Neural cell (in vitro differentiated cells): ENCODE measurements around the gene KIF23. TPM values are rescaled to one million over a fixed set of nuclear protein-coding genes. Genes with fewer than 3 reads are reported as not detected.

Source experiments
- H2AFZ ChIP-seq: fragments of 200-600, 300-800 bp; sonication (generic), shearing (Covaris generic); 2 replicates; pipeline ENCODE4 v1.6.0; 2014; ENCODE audit warnings: low read depth, mild to moderate bottlenecking, antibody characterized with exemption, low read length, moderate library complexity
- H3F3A ChIP-seq: fragments of 200-600 bp; shearing (Covaris generic); 2 replicates; pipeline ENCODE4 v1.6.1; 2016; ENCODE audit warnings: mild to moderate bottlenecking, moderate library complexity, mixed read lengths, antibody characterized with exemption, low read length; ENCODE audit not compliant: insufficient read depth, poor library complexity, severe bottlenecking
- H3K27ac ChIP-seq: fragments of 200-600, 300-800 bp; sonication (generic), shearing (Covaris generic); 2 replicates; pipeline ENCODE4 v1.5.1; 2014; ENCODE audit warnings: mild to moderate bottlenecking, low read length, moderate library complexity
- H3K27me3 ChIP-seq: fragments of 300-800, 200-600 bp; sonication (generic), shearing (Covaris generic); 2 replicates; pipeline ENCODE4 v1.6.0; 2014; ENCODE audit warnings: mild to moderate bottlenecking, low read depth, low read length, moderate library complexity; ENCODE audit not compliant: insufficient read depth
- H3K36me3 ChIP-seq: fragments of 300-800, 200-600 bp; sonication (generic), shearing (Covaris generic); 2 replicates; pipeline ENCODE4 v1.5.1; 2014; ENCODE audit warnings: mild to moderate bottlenecking, antibody characterized with exemption, low read length, moderate library complexity; ENCODE audit not compliant: insufficient read depth
- H3K4me2 ChIP-seq: fragments of 300-800, 200-600 bp; sonication (generic), shearing (Covaris generic); 2 replicates; pipeline ENCODE4 v1.6.0; 2014; ENCODE audit warnings: mild to moderate bottlenecking, low read length
- H3K4me3 ChIP-seq: fragments of 300-800, 200-600 bp; sonication (generic), shearing (Covaris generic); 2 replicates; pipeline ENCODE4 v1.5.1; 2014; ENCODE audit warnings: mild to moderate bottlenecking, low read length, moderate library complexity
- H3K79me2 ChIP-seq: fragments of 200-600 bp; shearing (Covaris generic); replicated peaks from 2 replicates; pipeline ENCODE4 v1.6.0; 2014; ENCODE audit warnings: mild to moderate bottlenecking, low read length, moderate library complexity; ENCODE audit not compliant: insufficient read depth
- H3K9ac ChIP-seq: fragments of 300-800, 200-600 bp; sonication (generic), shearing (Covaris generic); 2 replicates; pipeline ENCODE4 v1.6.1; 2016; ENCODE audit warnings: mild to moderate bottlenecking, low read length, mixed read lengths
- H3K9me2 ChIP-seq: fragments of 200-600 bp; shearing (Covaris generic); 2 replicates; pipeline ENCODE4 v1.6.1; 2016; ENCODE audit warnings: mild to moderate bottlenecking, low read length, mixed read lengths; ENCODE audit not compliant: insufficient read depth
- H3K9me3 ChIP-seq: fragments of 200-600, 300-800 bp; sonication (generic), shearing (Covaris generic); 2 replicates; pipeline ENCODE4 v1.6.1; 2016; ENCODE audit warnings: mild to moderate bottlenecking, mixed run types, low read length, moderate library complexity, mixed read lengths
- H4K20me1 ChIP-seq: fragments of 200-600 bp; shearing (Covaris generic); 2 replicates; pipeline ENCODE4 v1.6.1; 2016; ENCODE audit warnings: mild to moderate bottlenecking, mixed run types; ENCODE audit not compliant: insufficient read depth
- EP300 ChIP-seq: fragments of 450-650 bp; conservative IDR thresholded peaks from 2 replicates; pipeline ENCODE4 v1.6.1; 2014; ENCODE audit warnings: antibody characterized with exemption, mild to moderate bottlenecking, moderate library complexity; ENCODE audit not compliant: poor library complexity, severe bottlenecking
- EZH2 ChIP-seq: fragments of 200-600, 300-800 bp; shearing (Covaris generic), sonication (generic); IDR thresholded peaks from 2 replicates; pipeline ENCODE4 v1.6.1; 2014; ENCODE audit warnings: antibody characterized with exemption, low read length, borderline replicate concordance, mild to moderate bottlenecking; ENCODE audit not compliant: insufficient read depth, poor library complexity, severe bottlenecking
- MXI1 ChIP-seq: fragments of 450-650 bp; conservative IDR thresholded peaks from 2 replicates; pipeline ENCODE4 v1.6.1; 2014; ENCODE audit warnings: antibody characterized with exemption, mild to moderate bottlenecking; ENCODE audit not compliant: poor library complexity, severe bottlenecking
- POLR2AphosphoS5 ChIP-seq: IDR thresholded peaks from 2 replicates; pipeline ENCODE4 v1.6.1; 2012
- RAD21 ChIP-seq: fragments of 450-650 bp; conservative IDR thresholded peaks from 2 replicates; pipeline ENCODE4 v1.6.1; 2014; ENCODE audit warnings: antibody characterized with exemption, mild to moderate bottlenecking, moderate library complexity
- SMC3 ChIP-seq: fragments of 450-650 bp; conservative IDR thresholded peaks from 2 replicates; pipeline ENCODE4 v1.6.1; 2014; ENCODE audit warnings: antibody characterized with exemption, mild to moderate bottlenecking, moderate library complexity; ENCODE audit not compliant: poor library complexity
- TAF1 ChIP-seq: IDR thresholded peaks from 2 replicates; pipeline ENCODE4 v1.6.1; 2012; ENCODE audit warnings: low read depth
- polyA plus RNA-seq: library from polyadenylated mRNA; depleted of rRNA; stranded (reverse); fragments of >200 nt; gene quantifications from 2 replicates; pipeline ENCODE4 v1.2.3, GENCODE V29; 2014
- TF ChIP-seq, protein P1 (sequence below): fragments of 450-650 bp; IDR thresholded peaks from 2 replicates; pipeline ENCODE4 v1.5.1; 2014; ENCODE audit warnings: antibody characterized with exemption, mild to moderate bottlenecking, moderate library complexity; ENCODE audit not compliant: poor library complexity, severe bottlenecking
- TF ChIP-seq, protein P2 (sequence below): IDR thresholded peaks from 2 replicates; pipeline ENCODE4 v1.6.1; 2012; ENCODE audit warnings: borderline replicate concordance

KIF23 gene
- polyA plus RNA-seq, 1 donor from 2014 or later = 1.7 TPM

DNA sequence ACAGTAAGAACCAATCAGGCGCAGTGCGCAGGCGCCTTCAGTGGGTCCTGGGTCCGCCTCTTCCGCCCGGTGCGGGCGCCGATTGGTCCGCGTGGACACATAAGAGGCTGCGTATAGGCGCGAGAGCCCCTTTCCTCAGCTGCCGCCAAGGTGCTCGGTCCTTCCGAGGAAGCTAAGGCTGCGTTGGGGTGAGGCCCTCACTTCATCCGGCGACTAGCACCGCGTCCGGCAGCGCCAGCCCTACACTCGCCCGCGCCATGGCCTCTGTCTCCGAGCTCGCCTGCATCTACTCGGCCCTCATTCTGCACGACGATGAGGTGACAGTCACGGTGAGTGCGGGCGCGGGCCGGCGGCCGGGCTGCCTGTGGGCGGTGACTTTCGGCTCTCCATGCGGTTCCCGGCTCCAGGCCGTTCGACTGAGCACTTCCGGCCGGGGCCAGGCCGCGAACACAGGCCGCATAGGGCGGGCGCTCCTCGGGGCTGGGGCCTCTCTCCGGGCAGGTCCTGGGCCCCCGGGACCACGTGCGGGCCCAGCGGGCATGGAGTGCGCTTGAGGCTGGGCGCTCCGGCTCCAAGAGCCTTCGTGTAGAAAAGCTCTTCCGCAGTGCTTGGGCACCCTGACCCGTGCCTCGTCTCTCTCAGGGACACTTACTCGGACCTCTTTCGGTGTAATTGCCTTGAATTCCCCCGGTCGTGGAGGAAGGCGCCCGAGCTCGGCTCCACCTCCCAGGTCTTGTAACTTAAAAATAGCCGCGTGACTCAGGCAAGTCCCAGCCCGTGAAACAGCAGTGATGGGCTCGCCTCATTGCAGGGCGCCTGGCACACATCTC lies 38.8 kb downstream of the KIF23 start, which contains the start of gene RPLP1:
Gene RPLP1 (plus strand): TSS at position 127 of the 830 bp plus-strand sequence. CDS start 131 bp downstream, at position 258.
- Histone ChIP-seq H3K79me2 (peaks cover 25% of the 10 kb centered on the region), H4K20me1 (no peaks in the 10 kb centered on the region), H3K27me3 (no peaks in the 10 kb centered on the region), H2AFZ (peak within 1 kb of the TSS; percentile 79), H3K9me3 (no peaks in the 10 kb centered on the region), H3K36me3 (no peaks in the 10 kb centered on the region), H3K4me2 (peak within 1 kb of the TSS; percentile 68), H3K27ac (peak within 1 kb of the TSS; percentile 62), H3K9me2 (no peaks in the 10 kb centered on the region), H3K9ac (peak within 1 kb of the TSS; percentile 78), H3K4me3 (peak within 1 kb of the TSS; percentile 98), H3F3A (no peaks in the 10 kb centered on the region)
- TF ChIP-seq, protein P1, sequence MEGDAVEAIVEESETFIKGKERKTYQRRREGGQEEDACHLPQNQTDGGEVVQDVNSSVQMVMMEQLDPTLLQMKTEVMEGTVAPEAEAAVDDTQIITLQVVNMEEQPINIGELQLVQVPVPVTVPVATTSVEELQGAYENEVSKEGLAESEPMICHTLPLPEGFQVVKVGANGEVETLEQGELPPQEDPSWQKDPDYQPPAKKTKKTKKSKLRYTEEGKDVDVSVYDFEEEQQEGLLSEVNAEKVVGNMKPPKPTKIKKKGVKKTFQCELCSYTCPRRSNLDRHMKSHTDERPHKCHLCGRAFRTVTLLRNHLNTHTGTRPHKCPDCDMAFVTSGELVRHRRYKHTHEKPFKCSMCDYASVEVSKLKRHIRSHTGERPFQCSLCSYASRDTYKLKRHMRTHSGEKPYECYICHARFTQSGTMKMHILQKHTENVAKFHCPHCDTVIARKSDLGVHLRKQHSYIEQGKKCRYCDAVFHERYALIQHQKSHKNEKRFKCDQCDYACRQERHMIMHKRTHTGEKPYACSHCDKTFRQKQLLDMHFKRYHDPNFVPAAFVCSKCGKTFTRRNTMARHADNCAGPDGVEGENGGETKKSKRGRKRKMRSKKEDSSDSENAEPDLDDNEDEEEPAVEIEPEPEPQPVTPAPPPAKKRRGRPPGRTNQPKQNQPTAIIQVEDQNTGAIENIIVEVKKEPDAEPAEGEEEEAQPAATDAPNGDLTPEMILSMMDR = no peak
- peak; percentile 44 for TF ChIP-seq RAD21
- TF ChIP-seq SMC3 = peak; percentile 43
- peak; percentile 96 for TF ChIP-seq MXI1
- TF ChIP-seq POLR2AphosphoS5 = peak; percentile 97
- no peak for TF ChIP-seq EZH2
- no peak for TF ChIP-seq EP300
- TF ChIP-seq TAF1 = peak; percentile 100
- TF ChIP-seq, protein P2, sequence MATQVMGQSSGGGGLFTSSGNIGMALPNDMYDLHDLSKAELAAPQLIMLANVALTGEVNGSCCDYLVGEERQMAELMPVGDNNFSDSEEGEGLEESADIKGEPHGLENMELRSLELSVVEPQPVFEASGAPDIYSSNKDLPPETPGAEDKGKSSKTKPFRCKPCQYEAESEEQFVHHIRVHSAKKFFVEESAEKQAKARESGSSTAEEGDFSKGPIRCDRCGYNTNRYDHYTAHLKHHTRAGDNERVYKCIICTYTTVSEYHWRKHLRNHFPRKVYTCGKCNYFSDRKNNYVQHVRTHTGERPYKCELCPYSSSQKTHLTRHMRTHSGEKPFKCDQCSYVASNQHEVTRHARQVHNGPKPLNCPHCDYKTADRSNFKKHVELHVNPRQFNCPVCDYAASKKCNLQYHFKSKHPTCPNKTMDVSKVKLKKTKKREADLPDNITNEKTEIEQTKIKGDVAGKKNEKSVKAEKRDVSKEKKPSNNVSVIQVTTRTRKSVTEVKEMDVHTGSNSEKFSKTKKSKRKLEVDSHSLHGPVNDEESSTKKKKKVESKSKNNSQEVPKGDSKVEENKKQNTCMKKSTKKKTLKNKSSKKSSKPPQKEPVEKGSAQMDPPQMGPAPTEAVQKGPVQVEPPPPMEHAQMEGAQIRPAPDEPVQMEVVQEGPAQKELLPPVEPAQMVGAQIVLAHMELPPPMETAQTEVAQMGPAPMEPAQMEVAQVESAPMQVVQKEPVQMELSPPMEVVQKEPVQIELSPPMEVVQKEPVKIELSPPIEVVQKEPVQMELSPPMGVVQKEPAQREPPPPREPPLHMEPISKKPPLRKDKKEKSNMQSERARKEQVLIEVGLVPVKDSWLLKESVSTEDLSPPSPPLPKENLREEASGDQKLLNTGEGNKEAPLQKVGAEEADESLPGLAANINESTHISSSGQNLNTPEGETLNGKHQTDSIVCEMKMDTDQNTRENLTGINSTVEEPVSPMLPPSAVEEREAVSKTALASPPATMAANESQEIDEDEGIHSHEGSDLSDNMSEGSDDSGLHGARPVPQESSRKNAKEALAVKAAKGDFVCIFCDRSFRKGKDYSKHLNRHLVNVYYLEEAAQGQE = peak; percentile 99

DNA sequence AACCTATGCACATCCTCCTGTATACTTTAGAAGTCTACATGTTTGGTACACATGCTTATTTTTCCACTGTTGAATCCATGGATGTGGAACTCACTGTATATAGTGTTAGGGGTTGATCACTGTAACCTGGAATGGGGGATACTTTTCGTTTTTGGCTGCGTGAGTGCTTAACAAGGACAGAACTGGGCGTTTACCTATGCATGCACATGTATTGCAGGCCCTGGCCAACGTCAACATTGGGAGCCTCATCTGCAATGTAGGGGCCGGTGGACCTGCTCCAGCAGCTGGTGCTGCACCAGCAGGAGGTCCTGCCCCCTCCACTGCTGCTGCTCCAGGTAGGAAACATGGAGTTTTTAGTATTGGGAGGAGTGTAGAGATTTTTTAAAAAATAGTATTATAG lies 40.8 kb downstream of the KIF23 start:
- Histone ChIP-seq H3K36me3 (no peaks in the 10 kb centered on the region), H3K27ac (no peak overlapping the region), H2AFZ (no peak overlapping the region), H3K4me2 (no peak overlapping the region), H3K4me3 (peak overlapping the region; percentile 98), H3K9me2 (no peaks in the 10 kb centered on the region), H3K9me3 (no peaks in the 10 kb centered on the region), H4K20me1 (no peaks in the 10 kb centered on the region), H3K27me3 (no peaks in the 10 kb centered on the region), H3F3A (no peaks in the 10 kb centered on the region), H3K79me2 (peaks cover 25% of the 10 kb centered on the region), H3K9ac (no peak overlapping the region)
- no peak for TF ChIP-seq RAD21
- no peak for TF ChIP-seq TAF1
- no peak for TF ChIP-seq EP300
- TF ChIP-seq, protein P2 = no peak
- no peak for TF ChIP-seq SMC3
- TF ChIP-seq, protein P1 = no peak
- TF ChIP-seq POLR2AphosphoS5 = no peak
